MM.1S (cell line): ENCODE measurements around the gene SMAP1.

Source experiments
- EZH2 ChIP-seq: fragments of 300-600 bp; sonication (generic); optimal IDR thresholded peaks from 2 replicates; pipeline ENCODE3; 2017; ENCODE audit warnings: low read depth, mild to moderate bottlenecking, antibody characterized with exemption, low read length, mixed read lengths
- TF ChIP-seq, protein P1 (sequence below): fragments of 300-600 bp; sonication (generic); IDR thresholded peaks from 2 replicates; pipeline ENCODE4 v1.5.1; 2016; ENCODE audit warnings: antibody characterized with exemption, low read length, mixed read lengths

DNA sequence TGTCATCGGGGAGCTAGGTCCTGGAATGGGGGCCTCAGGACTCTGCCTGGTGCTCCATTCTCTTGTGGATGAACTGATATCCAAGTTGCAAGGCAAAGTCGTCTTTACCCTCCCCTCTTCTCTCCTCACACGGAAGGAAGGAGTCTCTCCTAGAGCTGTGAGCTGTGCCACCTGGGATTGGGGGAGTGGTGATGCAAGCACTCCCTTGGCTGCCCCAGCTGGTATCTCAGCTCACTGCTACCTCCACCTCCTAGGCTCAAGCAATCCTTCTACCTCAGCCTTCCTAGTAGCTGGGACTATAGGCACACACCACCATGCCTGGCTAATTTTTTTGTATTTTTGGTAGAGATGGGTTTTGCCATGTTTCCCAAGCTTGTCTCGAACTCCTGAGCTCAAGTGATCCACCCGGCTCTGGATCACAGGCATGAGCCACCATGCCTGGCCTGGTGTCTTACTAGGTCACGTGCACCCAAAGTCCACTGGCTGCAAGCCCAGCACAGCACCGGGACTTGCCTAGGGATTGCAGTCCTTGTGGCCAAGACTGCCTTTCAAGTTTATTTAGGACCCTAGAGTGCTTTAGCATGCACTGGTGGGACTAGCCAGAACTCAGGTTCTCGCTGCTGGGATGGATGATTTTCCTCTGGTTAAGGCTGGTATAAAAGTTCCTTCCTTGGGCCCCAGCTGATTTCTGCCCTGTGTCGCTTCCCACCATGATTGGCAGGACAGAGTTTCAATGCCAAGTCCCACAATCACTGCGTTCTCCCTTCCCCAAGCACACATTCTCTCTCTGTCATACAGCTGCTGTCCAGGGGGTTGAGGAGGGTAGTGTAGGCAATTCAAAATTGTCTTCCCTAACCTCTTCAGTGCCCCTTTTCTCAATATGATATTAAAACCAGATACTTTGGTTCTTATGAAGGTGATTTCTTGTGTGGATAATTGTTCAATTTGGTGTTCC lies 33.5 kb downstream of the SMAP1 start:
- TF ChIP-seq, protein P1, sequence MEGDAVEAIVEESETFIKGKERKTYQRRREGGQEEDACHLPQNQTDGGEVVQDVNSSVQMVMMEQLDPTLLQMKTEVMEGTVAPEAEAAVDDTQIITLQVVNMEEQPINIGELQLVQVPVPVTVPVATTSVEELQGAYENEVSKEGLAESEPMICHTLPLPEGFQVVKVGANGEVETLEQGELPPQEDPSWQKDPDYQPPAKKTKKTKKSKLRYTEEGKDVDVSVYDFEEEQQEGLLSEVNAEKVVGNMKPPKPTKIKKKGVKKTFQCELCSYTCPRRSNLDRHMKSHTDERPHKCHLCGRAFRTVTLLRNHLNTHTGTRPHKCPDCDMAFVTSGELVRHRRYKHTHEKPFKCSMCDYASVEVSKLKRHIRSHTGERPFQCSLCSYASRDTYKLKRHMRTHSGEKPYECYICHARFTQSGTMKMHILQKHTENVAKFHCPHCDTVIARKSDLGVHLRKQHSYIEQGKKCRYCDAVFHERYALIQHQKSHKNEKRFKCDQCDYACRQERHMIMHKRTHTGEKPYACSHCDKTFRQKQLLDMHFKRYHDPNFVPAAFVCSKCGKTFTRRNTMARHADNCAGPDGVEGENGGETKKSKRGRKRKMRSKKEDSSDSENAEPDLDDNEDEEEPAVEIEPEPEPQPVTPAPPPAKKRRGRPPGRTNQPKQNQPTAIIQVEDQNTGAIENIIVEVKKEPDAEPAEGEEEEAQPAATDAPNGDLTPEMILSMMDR, result no peak
- no peak for TF ChIP-seq EZH2
